Heart left ventricle (tissue), 13 donors: ENCODE results near the gene HSPD1.

Experiments
- POLR2A ChIP-seq, 2 donors: fragments of 450-650 bp; IDR thresholded peaks; one replicate each; pipeline ENCODE4 v1.6.1; 2017; ENCODE audit warnings: antibody characterized with exemption in 2 of 2, mild to moderate bottlenecking in 2 of 2, moderate library complexity in 2 of 2
- TF ChIP-seq, protein P1 (sequence below), 12 donors: fragments of 200-600 bp; sonication (generic) in 4 of 12; IDR thresholded peaks; one replicate each; pipeline versions ENCODE4 v1.5.0 to v1.8.0; 2018 to 2022; ENCODE audit warnings: antibody characterized with exemption in 12 of 12, mild to moderate bottlenecking in 5 of 12
- donor health status: ischemic (EF 13 %, LVEDD 7.1; RV severe dilation, severe dysfunction).
- donor health status: DM: no; HTN: yes; CAD: no.
- donor health status: DM: no; HTN: no; CAD: no.
- donor health status: ischemic (EF 25% LVEDD 6.9; RV normal size, moderate dysfunction).
- donor health status: ischemic (EF 25% LVEDD 5.7; RV mildly dilated, moderate dysfunction).
- donor health status: ischemic (EF 35%, LVEDD 5.7; RV mildly dilated, moderate dysfunction).
- donor health status: nonischemic (EF 11% LVEDD 7.7; RV severe dilation, severe dysfunction).
- donor health status: DM: yes; HTN: yes; CAD: no.
- donor health status: PGD.
- donor health status: ischemic (EF 29% LVEDD 5.4; RV normal size, mild dysfunction).
- donor health status: nonischemic (EF 23%, LVEDD 6.1; RV moderate dilation, normal function).

DNA sequence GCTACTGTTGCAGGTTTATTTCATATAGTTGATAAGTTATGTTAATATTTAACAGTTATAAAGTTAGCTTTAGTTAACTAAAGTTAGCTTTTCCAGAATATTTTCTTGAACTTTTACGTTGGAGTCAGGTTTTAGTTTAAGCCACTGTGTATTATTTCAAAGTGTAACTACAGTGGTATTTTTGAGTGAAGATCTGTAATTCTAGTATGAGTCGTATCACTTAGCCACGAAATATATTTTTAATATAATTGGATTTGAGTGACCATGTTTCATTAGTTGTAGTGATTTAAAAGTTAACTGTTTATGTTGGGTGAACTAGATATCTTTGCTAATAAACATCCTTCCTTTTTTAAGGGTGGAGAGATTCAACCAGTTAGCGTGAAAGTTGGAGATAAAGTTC lies 3.0 kb upstream of the HSPD1 start:
- TF ChIP-seq POLR2A (IDR thresholded peaks at IDR 0.05) = no peak
- TF ChIP-seq, protein P1, sequence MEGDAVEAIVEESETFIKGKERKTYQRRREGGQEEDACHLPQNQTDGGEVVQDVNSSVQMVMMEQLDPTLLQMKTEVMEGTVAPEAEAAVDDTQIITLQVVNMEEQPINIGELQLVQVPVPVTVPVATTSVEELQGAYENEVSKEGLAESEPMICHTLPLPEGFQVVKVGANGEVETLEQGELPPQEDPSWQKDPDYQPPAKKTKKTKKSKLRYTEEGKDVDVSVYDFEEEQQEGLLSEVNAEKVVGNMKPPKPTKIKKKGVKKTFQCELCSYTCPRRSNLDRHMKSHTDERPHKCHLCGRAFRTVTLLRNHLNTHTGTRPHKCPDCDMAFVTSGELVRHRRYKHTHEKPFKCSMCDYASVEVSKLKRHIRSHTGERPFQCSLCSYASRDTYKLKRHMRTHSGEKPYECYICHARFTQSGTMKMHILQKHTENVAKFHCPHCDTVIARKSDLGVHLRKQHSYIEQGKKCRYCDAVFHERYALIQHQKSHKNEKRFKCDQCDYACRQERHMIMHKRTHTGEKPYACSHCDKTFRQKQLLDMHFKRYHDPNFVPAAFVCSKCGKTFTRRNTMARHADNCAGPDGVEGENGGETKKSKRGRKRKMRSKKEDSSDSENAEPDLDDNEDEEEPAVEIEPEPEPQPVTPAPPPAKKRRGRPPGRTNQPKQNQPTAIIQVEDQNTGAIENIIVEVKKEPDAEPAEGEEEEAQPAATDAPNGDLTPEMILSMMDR (IDR thresholded peaks at IDR 0.05) = no peak
